COR-L47 (cell line): ENCODE measurements around the gene OR5AS1.
"Not testable (repeated sequence)": the region's sequence is repeated elsewhere in the genome, so short reads cannot be mapped to it uniquely, and the experiment has no call there.

Source experiments
- DNase-seq: peaks from one replicate; lab custom pipeline; 2025; lab: John Stamatoyannopoulos, UW

Gene OR5AS1

GRCh38 chr11:56027354-56027753, at the start of gene OR5AS1:
OR5AS1 (plus strand) TSS chr11:56027654; CDS start chr11:56030419, 2,765 bp downstream.
- no peak for DNase-seq

GRCh38 chr11:55994525-55994924, 32.9 kb upstream of the OR5AS1 start, which contains the start of gene OR5F1:
OR5F1 (minus strand) TSS chr11:55994625; CDS start chr11:55994625, 0 bp downstream.
- DNase-seq = no peak

GRCh38 chr11:56010716-56011115, 16.7 kb upstream of the OR5AS1 start:
- DNase-seq = no peak

GRCh38 chr11:56013805-56014204, 13.6 kb upstream of the OR5AS1 start:
- DNase-seq = no peak

- DNase-seq = no peak
These were observed 18.1 kb downstream of the OR5AS1 start for GRCh38 chr11:56045538-56045937.

- no peak for DNase-seq
These were observed 21.0 kb downstream of the OR5AS1 start for GRCh38 chr11:56048480-56048879.

- no peak for DNase-seq
These were observed 22.0 kb downstream of the OR5AS1 start for GRCh38 chr11:56049487-56049886.

- not testable (repeated sequence) for DNase-seq
These were observed 28.9 kb downstream of the OR5AS1 start for GRCh38 chr11:56056366-56056765.

- not testable (repeated sequence) for DNase-seq
These were observed 30.3 kb downstream of the OR5AS1 start for GRCh38 chr11:56057661-56058237.

GRCh38 chr11:56058260-56058780, 30.9 kb downstream of the OR5AS1 start:
- DNase-seq = not testable (repeated sequence)

GRCh38 chr11:56066980-56067379, 39.5 kb downstream of the OR5AS1 start:
- no peak for DNase-seq
